Ovary (tissue), 3 donors: ENCODE results near the gene ELP5.

Source experiments
- EP300 ChIP-seq: sonication (generic); formaldehyde crosslinking; IDR thresholded peaks from one replicate; pipeline ENCODE4 v1.6.1; 2017; ENCODE audit warnings: antibody characterized with exemption
- POLR2A ChIP-seq: fragments of 450-650 bp; IDR thresholded peaks from one replicate; pipeline ENCODE4 v1.6.1; 2017; ENCODE audit warnings: antibody characterized with exemption, mild to moderate bottlenecking, moderate library complexity
- TF ChIP-seq, protein P1 (sequence below), 3 donors: fragments of 450-650 bp in 2 of 3; fragments of 200-600 bp in 1 of 3; IDR thresholded peaks; one replicate each; pipeline versions ENCODE4 v1.5.1 to v1.8.0; 2016 to 2022; ENCODE audit warnings: antibody characterized with exemption in 3 of 3, mild to moderate bottlenecking in 1 of 3
- donor health status: DM: no; HTN: no; CAD: no.

DNA sequence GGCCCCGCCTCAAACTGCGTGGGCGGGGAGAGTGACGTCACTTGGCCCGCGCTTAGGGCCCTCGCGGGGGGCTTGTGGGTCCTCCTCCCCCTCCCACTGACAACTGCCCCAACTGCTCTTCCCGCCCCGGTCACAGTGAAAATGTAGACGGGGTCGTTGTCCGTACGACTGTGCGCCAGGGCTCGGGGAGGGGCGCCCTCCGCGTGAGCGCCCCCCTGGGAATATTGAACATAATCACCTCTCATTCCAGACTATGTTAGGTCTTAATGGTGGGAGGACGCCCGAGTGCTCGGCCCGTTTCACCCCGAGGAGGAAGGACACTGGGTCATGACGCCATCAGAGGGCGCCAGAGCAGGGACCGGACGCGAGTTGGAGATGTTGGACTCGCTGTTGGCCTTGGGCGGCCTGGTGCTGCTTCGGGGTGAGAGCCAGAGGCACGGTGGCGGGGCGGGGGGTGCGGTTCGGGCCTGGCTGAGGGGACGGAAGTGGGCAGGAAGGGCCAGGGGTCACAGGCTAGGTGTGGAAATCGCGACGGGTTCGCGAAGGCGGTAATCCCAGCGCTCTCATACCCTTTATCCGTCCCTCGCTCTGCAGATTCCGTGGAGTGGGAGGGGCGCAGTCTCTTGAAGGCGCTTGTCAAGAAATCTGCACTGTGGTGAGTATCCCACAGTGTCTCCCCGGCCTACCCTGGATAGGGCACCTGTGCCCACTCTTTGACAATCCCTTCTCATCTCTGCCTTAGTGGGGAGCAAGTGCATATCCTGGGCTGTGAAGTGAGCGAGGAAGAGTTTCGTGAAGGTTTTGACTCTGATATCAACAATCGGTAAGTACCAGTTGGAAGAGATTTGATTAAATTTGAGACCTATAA lies at the start of gene ELP5:
- TF ChIP-seq POLR2A, result peak; percentile 51
- TF ChIP-seq, protein P1, sequence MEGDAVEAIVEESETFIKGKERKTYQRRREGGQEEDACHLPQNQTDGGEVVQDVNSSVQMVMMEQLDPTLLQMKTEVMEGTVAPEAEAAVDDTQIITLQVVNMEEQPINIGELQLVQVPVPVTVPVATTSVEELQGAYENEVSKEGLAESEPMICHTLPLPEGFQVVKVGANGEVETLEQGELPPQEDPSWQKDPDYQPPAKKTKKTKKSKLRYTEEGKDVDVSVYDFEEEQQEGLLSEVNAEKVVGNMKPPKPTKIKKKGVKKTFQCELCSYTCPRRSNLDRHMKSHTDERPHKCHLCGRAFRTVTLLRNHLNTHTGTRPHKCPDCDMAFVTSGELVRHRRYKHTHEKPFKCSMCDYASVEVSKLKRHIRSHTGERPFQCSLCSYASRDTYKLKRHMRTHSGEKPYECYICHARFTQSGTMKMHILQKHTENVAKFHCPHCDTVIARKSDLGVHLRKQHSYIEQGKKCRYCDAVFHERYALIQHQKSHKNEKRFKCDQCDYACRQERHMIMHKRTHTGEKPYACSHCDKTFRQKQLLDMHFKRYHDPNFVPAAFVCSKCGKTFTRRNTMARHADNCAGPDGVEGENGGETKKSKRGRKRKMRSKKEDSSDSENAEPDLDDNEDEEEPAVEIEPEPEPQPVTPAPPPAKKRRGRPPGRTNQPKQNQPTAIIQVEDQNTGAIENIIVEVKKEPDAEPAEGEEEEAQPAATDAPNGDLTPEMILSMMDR (IDR thresholded peaks at IDR 0.05), result peak in 1 of 3 donors; percentile 55
- no peak for TF ChIP-seq EP300
